Measurements from ENCODE around the gene CLRN3. TPM values are rescaled to one million over a fixed set of nuclear protein-coding genes. Genes with fewer than 3 reads are reported as not detected.

The CLRN3 gene
- total and polyA plus RNA-seq, 2 donors (not counting 1 experiment from before 2014, with no cell fraction given): not detected

DNA sequence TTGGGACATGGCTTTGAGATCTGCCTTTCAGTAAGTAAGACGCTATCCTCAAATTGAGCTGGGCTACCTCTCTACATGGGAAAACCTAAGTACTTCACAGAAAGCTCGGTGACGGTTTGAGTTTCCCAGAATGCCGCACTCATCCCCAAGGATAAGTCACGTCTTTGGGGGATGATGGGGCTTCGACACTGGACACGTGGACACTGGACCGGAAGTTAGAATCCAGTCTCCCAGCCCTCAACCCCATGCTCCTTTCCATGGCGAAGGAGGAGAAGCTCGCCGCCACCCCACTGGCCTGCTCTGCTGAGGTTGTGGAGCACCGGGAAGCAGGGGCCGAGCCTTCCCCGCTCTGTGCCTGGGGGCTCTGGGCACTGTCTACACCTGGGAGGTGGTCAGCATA lies 41.6 kb upstream of the CLRN3 start:
- Histone ChIP-seq H2AFZ (ENCODE audit: insufficient read depth, low read depth, low read length, poor library complexity, severe bottlenecking) (no peak overlapping the region), H3K9me3 (ENCODE audit: control extremely low read depth in 1 of 3, control insufficient read depth in 2 of 3, insufficient read depth in 1 of 3, low read length in 2 of 3) (peaks cover 0 to 5% (median 0%) of the 10 kb centered on the region in 3 donors), H3K79me2 (ENCODE audit: control insufficient read depth, insufficient read depth, low read length) (no peaks in the 10 kb centered on the region), H3K36me3 (replicated peaks in 1 of 2; ENCODE audit: control extremely low read depth in 1 of 2, control insufficient read depth in 1 of 2, extremely low read depth in 1 of 2, insufficient read depth in 2 of 2, low read length in 1 of 2) (no peaks in the 10 kb centered on the region), H3K4me1 (ENCODE audit: control insufficient read depth in 2 of 2, insufficient read depth in 2 of 2, low read length in 2 of 2) (no peaks in the 10 kb centered on the region), H3K9ac (ENCODE audit: low read length) (no peak overlapping the region), H3K4me2 (replicated peaks; ENCODE audit: low read depth, low read length, poor library complexity, severe bottlenecking) (no peak overlapping the region), H3K4me3 (ENCODE audit: control extremely low read depth in 1 of 5, extremely low read depth in 1 of 5, insufficient read depth in 1 of 5, low read depth in 2 of 5, low read length in 4 of 5) (no peak overlapping the region), H4K20me1 (ENCODE audit: control insufficient read depth, insufficient read depth, low read length, poor library complexity, severe bottlenecking) (no peaks in the 10 kb centered on the region), H3K27me3 (replicated peaks in 1 of 4; ENCODE audit: control extremely low read depth in 1 of 4, control insufficient read depth in 3 of 4, insufficient read depth in 4 of 4, low read length in 3 of 4) (no peaks in the 10 kb centered on the region), H3K27ac (ENCODE audit: low read length in 2 of 2) (no peak overlapping the region)
- intact Hi-C loops (cut with micrococcal nuclease): no loop called here
- no peaks in the 10 kb centered on the region for H3K4me1 Mint-ChIP-seq
- no peak overlapping the region for H3K27ac Mint-ChIP-seq
- H3K9me3 Mint-ChIP-seq (ENCODE audit: insufficient read depth): no peaks in the 10 kb centered on the region
- POLR2A ChIA-PET: no interaction called here
- CTCF ChIA-PET: no interaction called here
- H3K27me3 Mint-ChIP-seq: peaks cover 17% of the 10 kb centered on the region
- WGBS (ENCODE audit: insufficient coverage): 98% methylated on average over 7 of the region's 14 CpGs
- ATAC-seq (ENCODE audit: low read depth) (no peak), DNase-seq (no peak)
- TF ChIP-seq, protein P1, sequence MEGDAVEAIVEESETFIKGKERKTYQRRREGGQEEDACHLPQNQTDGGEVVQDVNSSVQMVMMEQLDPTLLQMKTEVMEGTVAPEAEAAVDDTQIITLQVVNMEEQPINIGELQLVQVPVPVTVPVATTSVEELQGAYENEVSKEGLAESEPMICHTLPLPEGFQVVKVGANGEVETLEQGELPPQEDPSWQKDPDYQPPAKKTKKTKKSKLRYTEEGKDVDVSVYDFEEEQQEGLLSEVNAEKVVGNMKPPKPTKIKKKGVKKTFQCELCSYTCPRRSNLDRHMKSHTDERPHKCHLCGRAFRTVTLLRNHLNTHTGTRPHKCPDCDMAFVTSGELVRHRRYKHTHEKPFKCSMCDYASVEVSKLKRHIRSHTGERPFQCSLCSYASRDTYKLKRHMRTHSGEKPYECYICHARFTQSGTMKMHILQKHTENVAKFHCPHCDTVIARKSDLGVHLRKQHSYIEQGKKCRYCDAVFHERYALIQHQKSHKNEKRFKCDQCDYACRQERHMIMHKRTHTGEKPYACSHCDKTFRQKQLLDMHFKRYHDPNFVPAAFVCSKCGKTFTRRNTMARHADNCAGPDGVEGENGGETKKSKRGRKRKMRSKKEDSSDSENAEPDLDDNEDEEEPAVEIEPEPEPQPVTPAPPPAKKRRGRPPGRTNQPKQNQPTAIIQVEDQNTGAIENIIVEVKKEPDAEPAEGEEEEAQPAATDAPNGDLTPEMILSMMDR (IDR thresholded peaks at IDR 0.05): no peak
- TF ChIP-seq EZH2 (IDR thresholded peaks at IDR 0.05; ENCODE audit: borderline replicate concordance, insufficient read depth, low read depth, low read length, poor library complexity, severe bottlenecking): no peak
- H3K4me3 Mint-ChIP-seq: no peak overlapping the region

DNA sequence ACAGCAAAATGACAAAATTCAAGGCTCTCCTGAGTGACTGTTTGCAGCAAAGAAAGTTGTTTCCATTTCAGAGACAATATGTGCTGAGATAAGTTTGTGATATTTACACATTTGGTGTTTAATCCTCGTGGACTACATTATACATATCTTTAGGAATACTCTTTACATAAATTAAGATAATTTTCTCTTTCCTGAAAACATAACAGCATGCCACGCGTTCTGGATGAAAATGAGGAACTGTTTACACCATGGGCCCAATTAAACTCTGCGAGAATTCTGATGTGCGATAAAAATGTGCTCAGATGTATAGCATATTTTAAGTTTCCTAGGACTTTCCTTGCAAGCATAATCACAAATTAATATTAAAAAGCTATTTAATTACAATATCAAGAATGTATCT lies 40.5 kb upstream of the CLRN3 start:
- no peak overlapping the region for H3K27ac ChIP-seq (ENCODE audit: low read length in 2 of 2)
- CTCF ChIA-PET: no interaction called here
- Mint-ChIP-seq H3K4me1 (no peaks in the 10 kb centered on the region), H3K4me3 (no peak overlapping the region), H3K27ac (no peak overlapping the region), H3K9me3 (ENCODE audit: insufficient read depth) (no peaks in the 10 kb centered on the region), H3K27me3 (peaks cover 9% of the 10 kb centered on the region)
- no peak for DNase-seq
- no peaks in the 10 kb centered on the region for H3K36me3 ChIP-seq (replicated peaks in 1 of 2; ENCODE audit: control extremely low read depth in 1 of 2, control insufficient read depth in 1 of 2, extremely low read depth in 1 of 2, insufficient read depth in 2 of 2, low read length in 1 of 2)
- WGBS (ENCODE audit: insufficient coverage): no CpG with 5 or more reads among the region's 5 CpGs
- POLR2A ChIA-PET: no interaction called here
- H4K20me1 ChIP-seq (ENCODE audit: control insufficient read depth, insufficient read depth, low read length, poor library complexity, severe bottlenecking): no peaks in the 10 kb centered on the region
- TF ChIP-seq, protein P1 (IDR thresholded peaks at IDR 0.05): no peak
- TF ChIP-seq EZH2 (IDR thresholded peaks at IDR 0.05; ENCODE audit: borderline replicate concordance, insufficient read depth, low read depth, low read length, poor library complexity, severe bottlenecking): no peak
- no peak overlapping the region for H3K9ac ChIP-seq (ENCODE audit: low read length)
- H3K4me3 ChIP-seq (ENCODE audit: control extremely low read depth in 1 of 5, extremely low read depth in 1 of 5, insufficient read depth in 1 of 5, low read depth in 2 of 5, low read length in 4 of 5): no peak overlapping the region
- intact Hi-C loops (cut with micrococcal nuclease): no loop called here
- H2AFZ ChIP-seq (ENCODE audit: insufficient read depth, low read depth, low read length, poor library complexity, severe bottlenecking): no peak overlapping the region
- peaks cover 0 to 5% (median 0%) of the 10 kb centered on the region in 3 donors for H3K9me3 ChIP-seq (ENCODE audit: control extremely low read depth in 1 of 3, control insufficient read depth in 2 of 3, insufficient read depth in 1 of 3, low read length in 2 of 3)
- no peak for ATAC-seq (ENCODE audit: low read depth)
- H3K4me1 ChIP-seq (ENCODE audit: control insufficient read depth in 2 of 2, insufficient read depth in 2 of 2, low read length in 2 of 2): no peaks in the 10 kb centered on the region
- H3K4me2 ChIP-seq (replicated peaks; ENCODE audit: low read depth, low read length, poor library complexity, severe bottlenecking): no peak overlapping the region
- peaks cover 0 to 3% (median 0%) of the 10 kb centered on the region in 4 experiments for H3K27me3 ChIP-seq (replicated peaks in 1 of 4; ENCODE audit: control extremely low read depth in 1 of 4, control insufficient read depth in 3 of 4, insufficient read depth in 4 of 4, low read length in 3 of 4)
- H3K79me2 ChIP-seq (ENCODE audit: control insufficient read depth, insufficient read depth, low read length): no peaks in the 10 kb centered on the region

Data from B cell (primary cell).